GM12878 (cell line): ENCODE results near the gene CTDP1. TPM values are rescaled to one million over a fixed set of nuclear protein-coding genes. Genes with fewer than 3 reads are reported as not detected.

Experiments
- ATAC-seq: fragments of 200-7000 bp; cut with Tn5 transposase; 3 replicates; pipeline ENCODE4 v1.9.1; 2020; ENCODE audit warnings: mild to moderate bottlenecking, moderate library complexity
- BruUV-seq: library from RNA; stranded (reverse); fragments of 400-500 nt; replicated peaks from 2 replicates; lab custom pipeline; 2021; lab: Mats Ljungman, UMichigan
- CTCF ChIA-PET: fragments of 300-600 bp; sonication (Branson Sonifier 250); formaldehyde crosslinking; extraction: SDS; loops from one replicate; lab custom pipeline; 2021; ENCODE audit warnings: inconsistent platforms; lab: Yijun Ruan, JAX
- POLR2A ChIA-PET: fragments of 350-600 bp; formaldehyde crosslinking; extraction: SDS; loops from one replicate; lab custom pipeline; 2021; ENCODE audit warnings: inconsistent platforms; lab: Charles Lee
- RAD21 ChIA-PET: fragments of 300-600 bp; sonication (Branson Sonifier 250); formaldehyde crosslinking; loops from one replicate; lab custom pipeline; 2023; ENCODE audit warnings: antibody characterized with exemption; ENCODE audit not compliant: unreplicated experiment; lab: Charles Lee
- SMC1A ChIA-PET: fragments of 300-600 bp; sonication (Branson Sonifier 250); formaldehyde crosslinking; loops from one replicate; lab custom pipeline; 2023; ENCODE audit not compliant: unreplicated experiment, uncharacterized antibody; lab: Charles Lee
- DNase-seq: peaks from one replicate; pipeline ENCODE4 v3.0.0-alpha.2; 2011; ENCODE audit warnings: low read depth, low spot score
- FAIRE-seq: peaks from 3 replicates; lab custom pipeline; 2011; peaks lifted over from hg19 to GRCh38; lab: Jason Lieb, UNC
- H2AFZ ChIP-seq: 2 replicates; pipeline ENCODE4 v1.6.0; 2011; ENCODE audit warnings: low read depth, low read length, control low read depth; ENCODE audit not compliant: control insufficient read depth
- H3K27ac ChIP-seq: 2 replicates; pipeline ENCODE4 v1.5.1; 2011; ENCODE audit warnings: control low read depth; ENCODE audit not compliant: control insufficient read depth, insufficient read depth
- H3K27me3 ChIP-seq, 2 experiments: replicated peaks in 1 of 2; 2 replicates each; pipeline versions ENCODE4 v1.6.0 to v1.6.1; 2011; ENCODE audit warnings: low read length in 1 of 2; ENCODE audit not compliant: control insufficient read depth in 2 of 2, insufficient read depth in 2 of 2
- H3K36me3 ChIP-seq, 2 experiments: 2 replicates each; pipeline ENCODE4 v1.5.1; 2011; ENCODE audit warnings: low read length in 1 of 2; ENCODE audit not compliant: control insufficient read depth in 2 of 2, insufficient read depth in 2 of 2
- H3K4me1 ChIP-seq: 2 replicates; pipeline ENCODE4 v1.6.1; 2011; ENCODE audit warnings: mild to moderate bottlenecking, low read length, moderate library complexity, mixed read lengths; ENCODE audit not compliant: control insufficient read depth, insufficient read depth
- H3K4me2 ChIP-seq: 2 replicates; pipeline ENCODE4 v1.6.0; 2011; ENCODE audit warnings: control low read depth; ENCODE audit not compliant: control insufficient read depth, insufficient read depth
- H3K4me3 ChIP-seq: fragments of 200-600 bp; sonication (generic); 2 replicates; pipeline ENCODE4 v1.5.1; 2016
- H3K79me2 ChIP-seq: 2 replicates; pipeline ENCODE4 v1.6.0; 2011; ENCODE audit warnings: low read length; ENCODE audit not compliant: control insufficient read depth, insufficient read depth
- H3K9ac ChIP-seq: 2 replicates; pipeline ENCODE4 v1.8.0; 2011; ENCODE audit warnings: low read length, control low read depth, mixed read lengths; ENCODE audit not compliant: control insufficient read depth, insufficient read depth
- H3K9me3 ChIP-seq: replicated peaks from 3 replicates; pipeline ENCODE4 v1.5.1; 2011; ENCODE audit warnings: mild to moderate bottlenecking, low read length; ENCODE audit not compliant: control insufficient read depth, insufficient read depth
- H4K20me1 ChIP-seq: 2 replicates; pipeline ENCODE4 v1.6.0; 2011; ENCODE audit not compliant: control insufficient read depth, insufficient read depth
- BHLHE40 ChIP-seq, 2 experiments: fragments of 450-650 bp in 1 of 2; IDR thresholded peaks; 2 replicates each; pipeline ENCODE4 v1.6.1; 2011 to 2017; ENCODE audit warnings: low read depth in 2 of 2, borderline replicate concordance in 1 of 2, improper control_type of control experiment in 1 of 2, low read length in 1 of 2, mild to moderate bottlenecking in 1 of 2
- CBX5 ChIP-seq: sonication (generic); IDR thresholded peaks from 2 replicates; pipeline ENCODE4 v1.6.1; 2016; ENCODE audit warnings: low read depth, moderate library complexity, mild to moderate bottlenecking, inconsistent platforms
- CUX1 ChIP-seq: IDR thresholded peaks from 2 replicates; pipeline ENCODE4 v1.6.1; 2012; ENCODE audit warnings: improper control_type of control experiment, low read depth, low read length; ENCODE audit not compliant: insufficient replicate concordance
- EED ChIP-seq: sonication (generic); IDR thresholded peaks from 2 replicates; pipeline ENCODE4 v1.6.1; 2016; ENCODE audit warnings: antibody characterized with exemption, low read depth
- EZH2 ChIP-seq: IDR thresholded peaks from 2 replicates; pipeline ENCODE4 v1.6.1; 2012; ENCODE audit warnings: low read depth, mild to moderate bottlenecking, control low read depth, inconsistent platforms, low read length, borderline replicate concordance; ENCODE audit not compliant: control insufficient read depth
- FOS ChIP-seq: IDR thresholded peaks from 3 replicates; pipeline ENCODE4 v1.6.1; 2011; ENCODE audit warnings: borderline replicate concordance; ENCODE audit not compliant: insufficient read length; ENCODE audit errors: extremely low read depth
- JUND ChIP-seq: IDR thresholded peaks from 2 replicates; pipeline ENCODE4 v1.6.1; 2012; ENCODE audit warnings: low read depth, mild to moderate bottlenecking, low read length, improper control_type of control experiment, moderate library complexity
- RELA ChIP-seq: fragments of 450-650 bp; IDR thresholded peaks from 2 replicates; pipeline ENCODE4 v1.8.0; 2014; ENCODE audit warnings: borderline replicate concordance; ENCODE audit not compliant: partially characterized antibody
- USF2 ChIP-seq: IDR thresholded peaks from 2 replicates; pipeline ENCODE4 v1.6.1; 2011; ENCODE audit warnings: low read depth, low read length, improper control_type of control experiment, borderline replicate concordance
- YY1 ChIP-seq: IDR thresholded peaks from 2 replicates; pipeline ENCODE4 v1.6.1; 2011; ENCODE audit warnings: low read depth, mild to moderate bottlenecking, low read length
- WGBS: methylation state at CpG from one replicate; pipeline ENCODE4 v1.1.6; 2016; ENCODE audit warnings: low lambda C conversion rate; ENCODE audit not compliant: insufficient replicate concordance, insufficient coverage; ENCODE audit errors: missing lambda C conversion rate; 5-methylcytosine and 5-hydroxymethylcytosine counted together
- in situ Hi-C: fragments of 300-500 bp; cut with MboI; formaldehyde crosslinking; loops from 9 replicates; pipeline ENCODE4 v1.14.3; 2018; ENCODE audit warnings: mixed read lengths
- intact Hi-C: fragments of 100-400 bp; cut with micrococcal nuclease; formaldehyde crosslinking; loops from one replicate; pipeline ENCODE4 v1.14.2; 2022; ENCODE audit not compliant: unreplicated experiment
- polyA plus RNA-seq, 11 experiments: library from polyadenylated mRNA; depleted of rRNA in 4 of 11; unstranded in 6 of 11; stranded (reverse) in 5 of 11; fragments of >200 nt; fragmentation: Nextera tagmentation in 4 of 11; fragmentation: Illumina TruSeq in 1 of 11; extraction: Ambion mirVana in 4 of 11; extraction: Trizol in 1 of 11; gene quantifications; 1 replicate in 1 of 11; 2 replicates in 10 of 11; pipeline versions ENCODE4 v1.2.1 to v1.2.3, GENCODE V29; 2011 to 2016; ENCODE audit warnings: inconsistent platforms in 2 of 11, missing spikeins in 2 of 11, low read depth in 1 of 11
- total RNA-seq, 4 experiments: library from RNA; depleted of rRNA in 3 of 4; stranded (reverse); fragments of >200 nt in 3 of 4; fragmentation: Illumina TruSeq in 1 of 4; extraction: Trizol in 1 of 4; gene quantifications; 2 replicates each; pipeline versions ENCODE4 v1.2.1 to v1.2.3, GENCODE V29; 2013 to 2021

Gene CTDP1
- total and polyA plus RNA-seq, 10 of the 15 experiments (the other 5 are each of a cell fraction or from before 2014, with no cell fraction given): 0.32 to 31.3 (median 8.8) TPM

- Histone ChIP-seq H3K9me3 (no peaks in the 10 kb centered on the region), H3K36me3 (peaks cover 24 to 31% of the 10 kb centered on the region in 2 experiments; a peak in 3 of 4 replicates), H3K4me1 (peaks cover 20% of the 10 kb centered on the region), H3K4me3 (no peak overlapping the region), H3K4me2 (no peak overlapping the region), H3K27me3 (no peaks in the 10 kb centered on the region), H3K27ac (no peak overlapping the region), H3K9ac (no peak overlapping the region), H4K20me1 (no peaks in the 10 kb centered on the region), H3K79me2 (no peaks in the 10 kb centered on the region), H2AFZ (no peak overlapping the region)
- TF ChIP-seq EED (no peak), CBX5 (no peak), CUX1 (no peak), EZH2 (no peak), BHLHE40 (IDR thresholded peaks at IDR 0.05; ENCODE audit: borderline replicate concordance in 1 of 2, low read depth in 2 of 2, low read length in 1 of 2) (no peak), USF2 (no peak), YY1 (no peak), FOS (no peak), RELA (no peak), JUND (no peak)
- no peak for ATAC-seq
- SMC1A ChIA-PET: no interaction called here
- FAIRE-seq: no peak
- intact Hi-C loops: no loop called here
- no TSS peak for BruUV-seq
- RAD21 ChIA-PET: no interaction called here
- in situ Hi-C loops: no loop called here
- 97% methylated on average over 28 of the region's 28 CpGs for WGBS
- POLR2A ChIA-PET: no interaction called here
- CTCF ChIA-PET: interaction anchor here (0.6 kb wide), 1 partner anchor 253 kb away, joined by 3 read pairs; no protein-coding TSS in a partner anchor
- DNase-seq: no peak
These were observed 25.7 kb downstream of the CTDP1 start for GRCh38 chr18:79705272-79705671.
